Naive thymus-derived CD4-positive, alpha-beta T cell (primary cell): ENCODE data around the gene TOP1. TPM values are rescaled to one million over a fixed set of nuclear protein-coding genes. Genes with fewer than 3 reads are reported as not detected.

Source experiments
- ATAC-seq: fragments of 150-1000 bp; cut with Tn5 transposase; 2 replicates; pipeline ENCODE4 v1.10.0; 2021; ENCODE audit warnings: mild to moderate bottlenecking, moderate library complexity
- CTCF ChIA-PET: fragments of 350-600 bp; sonication (Branson Sonifier 250); formaldehyde crosslinking; loops from one replicate; lab custom pipeline; 2021; ENCODE audit warnings: antibody characterized with exemption; lab: Charles Lee
- POLR2A ChIA-PET: fragments of 350-600 bp; sonication (Branson Sonifier 250); formaldehyde crosslinking; loops from one replicate; lab custom pipeline; 2021; ENCODE audit warnings: antibody characterized with exemption, inconsistent platforms; lab: Charles Lee
- DNase-seq, 9 donors: peaks; one replicate each; pipeline versions ENCODE4 v3.0.0 to v3.0.0-alpha.2; 2020 to 2022; ENCODE audit warnings: mixed read lengths in 1 of 9
- H3K27ac ChIP-seq: one replicate; pipeline ENCODE4 v1.7.0; 2013; ENCODE audit warnings: mild to moderate bottlenecking, low read depth, low read length, moderate library complexity
- H3K27me3 ChIP-seq, 2 donors: one replicate each; pipeline ENCODE4 v1.7.0; 2013; ENCODE audit warnings: low read length in 2 of 2, mild to moderate bottlenecking in 2 of 2, moderate library complexity in 2 of 2; ENCODE audit not compliant: control insufficient read depth in 2 of 2, insufficient read depth in 2 of 2
- H3K36me3 ChIP-seq, 3 experiments: 1 replicate in 2 of 3; 2 replicates in 1 of 3; pipeline ENCODE4 v1.7.0; 2013; ENCODE audit warnings: low read length in 3 of 3, mild to moderate bottlenecking in 3 of 3, moderate library complexity in 1 of 3; ENCODE audit not compliant: insufficient read depth in 3 of 3, control insufficient read depth in 2 of 3
- H3K4me1 ChIP-seq, 2 donors: one replicate each; pipeline ENCODE4 v1.7.0; 2013; ENCODE audit warnings: low read length in 2 of 2, mild to moderate bottlenecking in 2 of 2, moderate library complexity in 1 of 2; ENCODE audit not compliant: control insufficient read depth in 2 of 2, insufficient read depth in 2 of 2
- H3K4me3 ChIP-seq: 2 replicates; pipeline ENCODE4 v1.7.0; 2013; ENCODE audit warnings: mild to moderate bottlenecking, low read length
- H3K9me3 ChIP-seq, 3 experiments: 1 replicate in 2 of 3; 2 replicates in 1 of 3; pipeline ENCODE4 v1.7.0; 2013; ENCODE audit warnings: low read length in 3 of 3; ENCODE audit not compliant: control insufficient read depth in 2 of 3
- H3K27ac Mint-ChIP-seq, 9 donors: one replicate each; pipeline ENCODE4 v1.8.0; 2020 to 2022; ENCODE audit warnings: mixed read lengths in 9 of 9, mild to moderate bottlenecking in 8 of 9, moderate library complexity in 5 of 9, inconsistent platforms in 2 of 9
- H3K27me3 Mint-ChIP-seq, 5 donors: one replicate each; pipeline ENCODE4 v1.8.0; 2021 to 2022; ENCODE audit warnings: mixed read lengths in 5 of 5, mild to moderate bottlenecking in 1 of 5
- H3K36me3 Mint-ChIP-seq, 5 donors: one replicate each; pipeline ENCODE4 v1.8.0; 2020 to 2022; ENCODE audit warnings: mixed read lengths in 5 of 5, mild to moderate bottlenecking in 3 of 5, inconsistent platforms in 1 of 5
- H3K4me1 Mint-ChIP-seq, 7 donors: one replicate each; pipeline ENCODE4 v1.8.0; 2020 to 2022; ENCODE audit warnings: mixed read lengths in 7 of 7, mild to moderate bottlenecking in 3 of 7, inconsistent platforms in 1 of 7
- H3K4me3 Mint-ChIP-seq, 10 donors: one replicate each; pipeline ENCODE4 v1.8.0; 2020 to 2022; ENCODE audit warnings: mild to moderate bottlenecking in 10 of 10, mixed read lengths in 10 of 10, moderate library complexity in 6 of 10, inconsistent platforms in 2 of 10
- H3K9me3 Mint-ChIP-seq, 11 donors: one replicate each; pipeline ENCODE4 v1.8.0; 2020 to 2022; ENCODE audit warnings: mixed read lengths in 11 of 11, mild to moderate bottlenecking in 4 of 11, inconsistent platforms in 1 of 11, moderate library complexity in 1 of 11
- intact Hi-C, 2 donors: fragments of 100-400 bp; cut with micrococcal nuclease; formaldehyde crosslinking; loops; one replicate each; pipeline ENCODE4 v1.15.1; 2023
- polyA plus RNA-seq, 2 donors: library from polyadenylated mRNA; unstranded; fragments of 300-500 nt; fragmentation: Illumina TruSeq; gene quantifications; one replicate each; pipeline ENCODE4 v1.2.3, GENCODE V29; 2021
- total RNA-seq, 6 experiments: library from RNA in 5 of 6; stranded (reverse) in 5 of 6; gene quantifications; 1 replicate in 5 of 6; 2 replicates in 1 of 6; pipeline ENCODE4 v1.2.3 and lab custom pipeline; 2021 to 2026

Gene TOP1
- total and polyA plus RNA-seq, 7 experiments from 2014 or later, result 10.2 to 82.8 (median 33.3) TPM

GRCh38 chr20:41072190-41072863 lies 43.7 kb downstream of the TOP1 start:
- Mint-ChIP-seq H3K4me1 (peaks cover 49 to 92% (median 84%) of the 10 kb centered on the region in 7 donors), H3K27ac (peak overlapping the region in 6 of 9 donors; percentile 28 to 87 (median 64)), H3K36me3 (peaks cover 9 to 33% (median 24%) of the 10 kb centered on the region in 5 donors), H3K9me3 (no peaks in the 10 kb centered on the region), H3K4me3 (peak overlapping the region in 6 of 10 donors; percentile 4 to 58 (median 52)), H3K27me3 (no peaks in the 10 kb centered on the region)
- peak; percentile 22 for ATAC-seq
- ChIA-PET POLR2A (interaction anchor here (0.9 kb wide), 1 partner anchor 20 kb away, joined by 3 read pairs; no protein-coding TSS in a partner anchor), CTCF (no interaction called here)
- H3K9me3 ChIP-seq, result no peaks in the 10 kb centered on the region
- H3K27me3 ChIP-seq, result no peaks in the 10 kb centered on the region
- intact Hi-C loops, result loop anchor here in 1 of 2 donors (2.0 kb wide), 1 partner anchor 22 kb away; no protein-coding TSS in a partner anchor
- peak overlapping the region; percentile 24 for H3K27ac ChIP-seq
- no peak overlapping the region for H3K4me3 ChIP-seq
- peaks cover 0 to 15% (median 4%) of the 10 kb centered on the region in 3 experiments for H3K36me3 ChIP-seq
- DNase-seq, result no peak
- H3K4me1 ChIP-seq, result peaks cover 14 to 48% of the 10 kb centered on the region in 2 donors

- intact Hi-C loops, result loop anchor here (1.0 to 2.0 kb wide), 2 partner anchors 22 to 25 kb away; no protein-coding TSS in a partner anchor
- no peak for ATAC-seq
- Histone ChIP-seq H3K9me3 (no peaks in the 10 kb centered on the region), H3K27ac (no peak overlapping the region), H3K36me3 (peaks cover 0 to 9% (median 4%) of the 10 kb centered on the region in 3 experiments), H3K4me3 (no peak overlapping the region), H3K4me1 (peaks cover 14 to 54% of the 10 kb centered on the region in 2 donors), H3K27me3 (no peaks in the 10 kb centered on the region)
- ChIA-PET POLR2A (interaction anchor here (0.9 kb wide), 1 partner anchor 21 kb away, joined by 3 read pairs; no protein-coding TSS in a partner anchor), CTCF (no interaction called here)
- H3K36me3 Mint-ChIP-seq, result peaks cover 12 to 35% (median 25%) of the 10 kb centered on the region in 5 donors
- no peaks in the 10 kb centered on the region for H3K9me3 Mint-ChIP-seq
- H3K4me1 Mint-ChIP-seq, result peaks cover 54 to 92% (median 84%) of the 10 kb centered on the region in 7 donors
- H3K27me3 Mint-ChIP-seq, result no peaks in the 10 kb centered on the region
- H3K27ac Mint-ChIP-seq, result peak overlapping the region in 6 of 9 donors; percentile 38 to 88 (median 68)
- DNase-seq, result peak in 1 of 9 donors; percentile 19
- peak overlapping the region in 6 of 10 donors; percentile 4 to 56 (median 34) for H3K4me3 Mint-ChIP-seq
Observed at GRCh38 chr20:41072915-41073314, 44.3 kb downstream of the TOP1 start.

GRCh38 chr20:41074441-41074840 lies 45.8 kb downstream of the TOP1 start:
- Mint-ChIP-seq H3K36me3 (peaks cover 8 to 33% (median 22%) of the 10 kb centered on the region in 5 donors), H3K4me3 (peak overlapping the region in 1 of 10 donors; percentile 24), H3K4me1 (peaks cover 59 to 93% (median 85%) of the 10 kb centered on the region in 7 donors), H3K27ac (peak overlapping the region in 5 of 9 donors; percentile 8 to 87 (median 15)), H3K9me3 (no peaks in the 10 kb centered on the region), H3K27me3 (no peaks in the 10 kb centered on the region)
- DNase-seq (no peak), ATAC-seq (no peak)
- H3K9me3 ChIP-seq, result no peaks in the 10 kb centered on the region
- H3K36me3 ChIP-seq, result peaks cover 0 to 15% (median 4%) of the 10 kb centered on the region in 3 experiments
- peaks cover 14 to 58% of the 10 kb centered on the region in 2 donors for H3K4me1 ChIP-seq
- intact Hi-C loops, result no loop called here
- no peak overlapping the region for H3K4me3 ChIP-seq
- ChIA-PET CTCF (interaction anchor here (0.6 to 2.1 kb wide), 5 partner anchors 34 to 264 kb away, joined by 3 to 12 read pairs (median 3); no protein-coding TSS in a partner anchor), POLR2A (interaction anchor here (0.8 to 1.6 kb wide), 3 partner anchors 25 to 45 kb away, joined by 3 to 4 read pairs (median 3); no protein-coding TSS in a partner anchor)
- H3K27ac ChIP-seq, result no peak overlapping the region
- no peaks in the 10 kb centered on the region for H3K27me3 ChIP-seq

DNA sequence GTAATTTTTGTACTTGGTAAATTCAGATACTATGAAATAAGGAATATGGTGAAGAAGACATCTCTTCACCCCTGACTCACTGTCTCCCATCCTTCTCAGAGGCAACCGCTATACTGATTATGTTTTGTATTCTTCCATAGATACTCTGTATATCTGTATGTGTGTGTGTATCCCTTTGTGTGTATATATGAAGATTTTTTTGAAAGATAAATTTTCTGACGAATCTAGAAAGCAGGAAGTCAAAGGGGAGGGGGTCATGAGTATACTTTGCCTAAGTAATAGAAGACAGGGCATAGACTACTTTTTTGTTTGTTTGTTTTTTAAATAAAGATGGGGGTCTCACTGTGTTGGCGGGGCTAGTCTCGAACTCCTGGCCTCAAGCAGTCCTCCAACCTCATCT lies 48.2 kb downstream of the TOP1 start:
- H3K4me1 Mint-ChIP-seq, result peaks cover 49 to 78% (median 75%) of the 10 kb centered on the region in 7 donors
- Histone ChIP-seq H3K9me3 (no peaks in the 10 kb centered on the region), H3K27me3 (no peaks in the 10 kb centered on the region), H3K4me1 (peaks cover 14 to 55% of the 10 kb centered on the region in 2 donors), H3K36me3 (peaks cover 0 to 31% (median 17%) of the 10 kb centered on the region in 3 experiments), H3K4me3 (no peak overlapping the region), H3K27ac (peak overlapping the region; percentile 3)
- H3K27ac Mint-ChIP-seq, result peak overlapping the region; percentile 26 to 79 (median 68)
- peak in 1 of 9 donors; percentile 26 for DNase-seq
- H3K9me3 Mint-ChIP-seq, result peaks cover 0 to 1% (median 0%) of the 10 kb centered on the region in 11 donors
- peaks cover 10 to 35% (median 30%) of the 10 kb centered on the region in 5 donors for H3K36me3 Mint-ChIP-seq
- CTCF ChIA-PET, result interaction anchor here (0.7 to 3.5 kb wide), 2 partner anchors 10 to 85 kb away, joined by 3 to 17 read pairs; no protein-coding TSS in a partner anchor
- intact Hi-C loops, result loop anchor here (2.0 to 5.0 kb wide), 2 partner anchors 48 to 109 kb away; partner anchors contain the start of gene TOP1 (in 1 of the 2)
- H3K4me3 Mint-ChIP-seq, result peak overlapping the region in 8 of 10 donors; percentile 3 to 67 (median 48)
- ATAC-seq, result peak; percentile 21
- POLR2A ChIA-PET, result no interaction called here
- no peaks in the 10 kb centered on the region for H3K27me3 Mint-ChIP-seq

DNA sequence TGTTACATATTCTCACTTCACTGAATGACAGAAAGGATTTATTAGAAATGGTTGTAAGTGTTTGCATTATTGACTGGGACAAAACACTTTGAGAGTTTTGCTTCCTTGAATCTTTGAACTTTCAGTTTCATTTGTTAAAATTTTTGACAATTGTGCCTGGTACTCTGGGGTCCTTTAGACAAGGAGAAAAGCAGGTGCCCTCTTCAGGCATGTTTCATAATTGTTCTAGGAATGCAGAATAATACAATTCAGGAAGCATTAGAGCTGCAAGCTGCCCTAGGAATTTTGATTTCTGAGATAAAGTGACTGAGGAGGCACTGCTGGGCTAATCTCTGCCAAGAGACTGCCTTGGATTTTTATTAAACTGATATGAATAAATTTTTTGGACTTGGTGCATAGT lies 49.7 kb downstream of the TOP1 start:
- Mint-ChIP-seq H3K9me3 (peaks cover 0 to 1% (median 0%) of the 10 kb centered on the region in 11 donors), H3K36me3 (peaks cover 13 to 43% (median 34%) of the 10 kb centered on the region in 5 donors), H3K27me3 (no peaks in the 10 kb centered on the region), H3K4me1 (peaks cover 37 to 71% (median 66%) of the 10 kb centered on the region in 7 donors), H3K4me3 (peak overlapping the region in 6 of 10 donors; percentile 24 to 56 (median 49)), H3K27ac (peak overlapping the region; percentile 24 to 76 (median 63))
- Histone ChIP-seq H3K4me3 (no peak overlapping the region), H3K36me3 (peaks cover 5 to 46% (median 22%) of the 10 kb centered on the region in 3 experiments), H3K9me3 (no peaks in the 10 kb centered on the region), H3K27ac (no peak overlapping the region), H3K4me1 (peaks cover 4 to 40% of the 10 kb centered on the region in 2 donors), H3K27me3 (no peaks in the 10 kb centered on the region)
- intact Hi-C loops, result loop anchor here (1.0 to 5.0 kb wide), 4 partner anchors 50 to 111 kb away; partner anchors contain the start of gene TOP1 (in 1 of the 2)
- DNase-seq (peak in 1 of 9 donors; percentile 16), ATAC-seq (peak; percentile 45)
- POLR2A ChIA-PET, result interaction anchor here (0.9 kb wide), 1 partner anchor 38 kb away, joined by 3 read pairs; no protein-coding TSS in a partner anchor
- CTCF ChIA-PET, result interaction anchor here (1.1 to 3.5 kb wide), 3 partner anchors 16 to 110 kb away, joined by 3 to 17 read pairs (median 3); no protein-coding TSS in a partner anchor

GRCh38 chr20:41079066-41079465 lies 50.4 kb downstream of the TOP1 start:
- Mint-ChIP-seq H3K27ac (peak overlapping the region in 7 of 9 donors; percentile 28 to 76 (median 63)), H3K4me1 (peaks cover 37 to 68% (median 64%) of the 10 kb centered on the region in 7 donors)
- H3K27ac ChIP-seq, result no peak overlapping the region

More at GRCh38 chr20:41079066-41079465, 50.4 kb downstream of the TOP1 start:
- ChIA-PET CTCF (interaction anchor here (0.5 to 3.5 kb wide), 6 partner anchors 14 to 377 kb away, joined by 3 to 17 read pairs (median 4); no protein-coding TSS in a partner anchor), POLR2A (interaction anchor here (0.9 kb wide), 1 partner anchor 38 kb away, joined by 3 read pairs; no protein-coding TSS in a partner anchor)
- Mint-ChIP-seq H3K27me3 (no peaks in the 10 kb centered on the region), H3K9me3 (peaks cover 0 to 1% (median 0%) of the 10 kb centered on the region in 11 donors), H3K4me3 (no peak overlapping the region), H3K36me3 (peaks cover 14 to 50% (median 41%) of the 10 kb centered on the region in 5 donors)
- Histone ChIP-seq H3K27me3 (no peaks in the 10 kb centered on the region), H3K4me3 (no peak overlapping the region), H3K9me3 (no peaks in the 10 kb centered on the region), H3K4me1 (peaks cover 4 to 32% of the 10 kb centered on the region in 2 donors), H3K36me3 (peaks cover 5 to 54% (median 28%) of the 10 kb centered on the region in 3 experiments)
- no peak for ATAC-seq
- no peak for DNase-seq
- intact Hi-C loops, result loop anchor here in 1 of 2 donors (2.0 to 5.0 kb wide), 3 partner anchors 50 to 112 kb away; partner anchors contain the start of gene TOP1
